ENCODE data around the gene LAMTOR1.

GRCh38 chr11:72127923-72128322, 24.8 kb upstream of the LAMTOR1 start:
- TF ChIP-seq CTCF (IDR thresholded peaks at IDR 0.05) (no peak), POLR2A (IDR thresholded peaks at IDR 0.05) (no peak)

All from body of pancreas (tissue), 4 donors.